Measurements from ENCODE around the gene PARD3B. TPM values are rescaled to one million over a fixed set of nuclear protein-coding genes. Genes with fewer than 3 reads are reported as not detected.

PARD3B gene
- polyA plus RNA-seq, 3 donors = not detected

DNA sequence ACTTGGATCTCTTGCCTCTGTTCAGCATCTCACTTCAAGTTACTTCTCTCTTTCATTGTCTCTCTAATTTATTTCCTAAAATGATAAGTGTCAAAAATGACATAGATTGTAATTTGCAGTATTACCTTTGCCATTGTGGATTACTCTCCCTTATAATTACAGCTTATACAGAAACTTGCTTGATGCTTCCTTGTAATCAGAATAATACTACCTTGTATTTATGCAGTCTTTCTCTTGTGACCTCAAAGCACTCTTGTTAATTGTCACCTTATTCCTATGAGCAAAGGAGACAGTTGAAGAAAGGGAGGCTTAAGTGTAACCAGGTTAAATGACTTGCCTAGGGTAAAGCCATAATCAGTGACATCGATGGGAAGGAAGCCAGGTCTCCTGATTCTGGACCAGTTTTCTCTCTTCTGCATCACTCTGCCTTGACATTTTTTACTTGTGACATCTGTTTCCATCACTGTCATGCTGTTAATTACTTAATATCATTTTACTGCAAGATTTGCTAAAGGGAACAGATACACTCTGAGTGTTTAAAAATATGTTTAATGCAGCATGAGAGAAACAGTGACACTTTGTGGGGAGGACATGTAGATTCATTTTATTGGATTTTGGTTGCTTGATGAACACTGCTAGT is 388.6 kb downstream of the PARD3B start:
- H3K27me3 ChIP-seq (ENCODE audit: control insufficient read depth in 2 of 2, insufficient read depth in 2 of 2, low read length in 2 of 2) = no peaks in the 10 kb centered on the region
- peaks cover 0 to 2% (median 0%) of the 10 kb centered on the region in 3 donors for H3K27me3 Mint-ChIP-seq (ENCODE audit: low read depth in 3 of 3)
- no peaks in the 10 kb centered on the region for H3K36me3 Mint-ChIP-seq
- H4K20me1 ChIP-seq (ENCODE audit: insufficient read depth, low read length) = no peaks in the 10 kb centered on the region
- no peak overlapping the region for H3K9ac ChIP-seq (ENCODE audit: insufficient read depth, low read length, poor library complexity, severe bottlenecking)
- no peaks in the 10 kb centered on the region for H3K4me1 Mint-ChIP-seq
- no peak for DNase-seq
- no peak overlapping the region for H3K27ac Mint-ChIP-seq
- no peak overlapping the region for H3K27ac ChIP-seq (ENCODE audit: low read depth in 1 of 2, low read length in 2 of 2)
- no peaks in the 10 kb centered on the region for H3K79me2 ChIP-seq (ENCODE audit: insufficient read depth, low read length)
- no peaks in the 10 kb centered on the region for H3K36me3 ChIP-seq (replicated peaks in 1 of 2; ENCODE audit: control insufficient read depth in 1 of 2, insufficient read depth in 2 of 2, low read length in 2 of 2)
- no CpG with 5 or more reads among the region's 1 CpG for WGBS (ENCODE audit: insufficient coverage)
- H3K4me2 ChIP-seq (replicated peaks; ENCODE audit: extremely low read depth, low read length, poor library complexity, severe bottlenecking) = no peak overlapping the region
- no peaks in the 10 kb centered on the region for H3K4me1 ChIP-seq (ENCODE audit: control insufficient read depth in 1 of 2, insufficient read depth in 2 of 2, low read length in 2 of 2)
- intact Hi-C loops (cut with micrococcal nuclease) = no loop called here
- H3K4me3 Mint-ChIP-seq = no peak overlapping the region
- H3K4me3 ChIP-seq (replicated peaks in 1 of 3; ENCODE audit: low read depth in 2 of 3, low read length in 3 of 3) = no peak overlapping the region
- no peak overlapping the region for H2AFZ ChIP-seq (ENCODE audit: insufficient read depth, low read depth, low read length, poor library complexity, severe bottlenecking)
- TF ChIP-seq, protein P1, sequence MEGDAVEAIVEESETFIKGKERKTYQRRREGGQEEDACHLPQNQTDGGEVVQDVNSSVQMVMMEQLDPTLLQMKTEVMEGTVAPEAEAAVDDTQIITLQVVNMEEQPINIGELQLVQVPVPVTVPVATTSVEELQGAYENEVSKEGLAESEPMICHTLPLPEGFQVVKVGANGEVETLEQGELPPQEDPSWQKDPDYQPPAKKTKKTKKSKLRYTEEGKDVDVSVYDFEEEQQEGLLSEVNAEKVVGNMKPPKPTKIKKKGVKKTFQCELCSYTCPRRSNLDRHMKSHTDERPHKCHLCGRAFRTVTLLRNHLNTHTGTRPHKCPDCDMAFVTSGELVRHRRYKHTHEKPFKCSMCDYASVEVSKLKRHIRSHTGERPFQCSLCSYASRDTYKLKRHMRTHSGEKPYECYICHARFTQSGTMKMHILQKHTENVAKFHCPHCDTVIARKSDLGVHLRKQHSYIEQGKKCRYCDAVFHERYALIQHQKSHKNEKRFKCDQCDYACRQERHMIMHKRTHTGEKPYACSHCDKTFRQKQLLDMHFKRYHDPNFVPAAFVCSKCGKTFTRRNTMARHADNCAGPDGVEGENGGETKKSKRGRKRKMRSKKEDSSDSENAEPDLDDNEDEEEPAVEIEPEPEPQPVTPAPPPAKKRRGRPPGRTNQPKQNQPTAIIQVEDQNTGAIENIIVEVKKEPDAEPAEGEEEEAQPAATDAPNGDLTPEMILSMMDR (IDR thresholded peaks at IDR 0.05) = no peak
- peaks cover 0 to 4% (median 2%) of the 10 kb centered on the region in 7 donors for H3K9me3 Mint-ChIP-seq
- peaks cover 0 to 2% of the 10 kb centered on the region in 2 donors for H3K9me3 ChIP-seq (replicated peaks in 1 of 2; ENCODE audit: control insufficient read depth in 1 of 2, insufficient read depth in 1 of 2, low read length in 2 of 2)

- Histone ChIP-seq H3K4me3 (replicated peaks in 1 of 3; ENCODE audit: low read depth in 2 of 3, low read length in 3 of 3) (no peak overlapping the region), H3K27ac (ENCODE audit: low read depth in 1 of 2, low read length in 2 of 2) (no peak overlapping the region), H3K27me3 (ENCODE audit: control insufficient read depth in 2 of 2, insufficient read depth in 2 of 2, low read length in 2 of 2) (no peaks in the 10 kb centered on the region), H3K36me3 (replicated peaks in 1 of 2; ENCODE audit: control insufficient read depth in 1 of 2, insufficient read depth in 2 of 2, low read length in 2 of 2) (no peaks in the 10 kb centered on the region), H3K4me2 (replicated peaks; ENCODE audit: extremely low read depth, low read length, poor library complexity, severe bottlenecking) (no peak overlapping the region), H3K79me2 (ENCODE audit: insufficient read depth, low read length) (no peaks in the 10 kb centered on the region), H3K4me1 (ENCODE audit: control insufficient read depth in 1 of 2, insufficient read depth in 2 of 2, low read length in 2 of 2) (no peaks in the 10 kb centered on the region), H4K20me1 (ENCODE audit: insufficient read depth, low read length) (no peaks in the 10 kb centered on the region), H3K9ac (ENCODE audit: insufficient read depth, low read length, poor library complexity, severe bottlenecking) (no peak overlapping the region), H2AFZ (ENCODE audit: insufficient read depth, low read depth, low read length, poor library complexity, severe bottlenecking) (no peak overlapping the region), H3K9me3 (replicated peaks in 1 of 2; ENCODE audit: control insufficient read depth in 1 of 2, insufficient read depth in 1 of 2, low read length in 2 of 2) (peaks cover 8 to 14% of the 10 kb centered on the region in 2 donors)
- Mint-ChIP-seq H3K4me3 (no peak overlapping the region), H3K27ac (no peak overlapping the region), H3K27me3 (ENCODE audit: low read depth in 3 of 3) (peaks cover 0 to 1% (median 0%) of the 10 kb centered on the region in 3 donors), H3K9me3 (peaks cover 7 to 16% (median 10%) of the 10 kb centered on the region in 7 donors), H3K36me3 (no peaks in the 10 kb centered on the region), H3K4me1 (no peaks in the 10 kb centered on the region)
- intact Hi-C loops (cut with micrococcal nuclease) = no loop called here
- no peak for DNase-seq
- WGBS (ENCODE audit: insufficient coverage) = 100% methylated on average over 2 of the region's 3 CpGs
- TF ChIP-seq, protein P1 (IDR thresholded peaks at IDR 0.05) = no peak
These were observed 399.7 kb downstream of the PARD3B start for GRCh38 chr2:204944927-204945326.

Data from CD14-positive monocyte (primary cell).